HEK293 (cell line): ENCODE results near the gene SIN3A.
A peak's percentile ranks its signal among the peaks of the same experiment; 100 is the strongest.

Source experiments
- BCL11A ChIP-seq: fragments of 450-650 bp; formaldehyde crosslinking; IDR thresholded peaks from 2 replicates; pipeline ENCODE4 v1.5.1; 2016; ENCODE audit warnings: low read depth, missing biosample characterization, missing genetic modification characterization
- BCL6B ChIP-seq: fragments of 450-650 bp; formaldehyde crosslinking; IDR thresholded peaks from 2 replicates; pipeline ENCODE4 v1.5.1; 2017; ENCODE audit warnings: missing biosample characterization, missing genetic modification characterization
- EGR2 ChIP-seq: fragments of 450-650 bp; formaldehyde crosslinking; IDR thresholded peaks from 2 replicates; pipeline ENCODE4 v1.5.1; 2016; ENCODE audit warnings: low read depth, missing biosample characterization, missing genetic modification characterization
- GLIS1 ChIP-seq: fragments of 450-650 bp; formaldehyde crosslinking; IDR thresholded peaks from 2 replicates; pipeline ENCODE4 v1.5.1; 2016; ENCODE audit warnings: missing biosample characterization, missing genetic modification characterization
- KLF1 ChIP-seq: fragments of 450-650 bp; formaldehyde crosslinking; IDR thresholded peaks from 2 replicates; pipeline ENCODE4 v1.5.1; 2016; ENCODE audit warnings: missing biosample characterization, missing genetic modification characterization
- KLF17 ChIP-seq: fragments of 450-650 bp; formaldehyde crosslinking; IDR thresholded peaks from 2 replicates; pipeline ENCODE4 v1.5.1; 2016; ENCODE audit warnings: missing biosample characterization, missing genetic modification characterization
- KLF7 ChIP-seq: fragments of 450-650 bp; formaldehyde crosslinking; IDR thresholded peaks from 2 replicates; pipeline ENCODE4 v1.5.1; 2016; ENCODE audit warnings: missing biosample characterization, missing genetic modification characterization, borderline replicate concordance
- PATZ1 ChIP-seq: fragments of 450-650 bp; formaldehyde crosslinking; IDR thresholded peaks from 2 replicates; pipeline ENCODE4 v1.5.1; 2016; ENCODE audit warnings: missing biosample characterization, missing genetic modification characterization
- PRDM2 ChIP-seq: fragments of 450-650 bp; formaldehyde crosslinking; IDR thresholded peaks from 2 replicates; pipeline ENCODE4 v1.5.1; 2016; ENCODE audit warnings: missing biosample characterization, missing genetic modification characterization, borderline replicate concordance
- REPIN1 ChIP-seq: fragments of 450-650 bp; formaldehyde crosslinking; IDR thresholded peaks from 2 replicates; pipeline ENCODE4 v1.5.1; 2017; ENCODE audit warnings: missing biosample characterization, missing genetic modification characterization, low read depth
- SCRT2 ChIP-seq: fragments of 450-650 bp; formaldehyde crosslinking; IDR thresholded peaks from 2 replicates; pipeline ENCODE4 v1.5.1; 2016; ENCODE audit warnings: missing biosample characterization, missing genetic modification characterization
- TCF7L2 ChIP-seq: IDR thresholded peaks from 2 replicates; pipeline ENCODE4 v1.6.1; 2011; ENCODE audit warnings: low read depth, mild to moderate bottlenecking, inconsistent platforms, low read length, moderate library complexity, borderline replicate concordance
- TRIM28 ChIP-seq: IDR thresholded peaks from 2 replicates; pipeline ENCODE4 v1.6.1; 2011; ENCODE audit warnings: low read length, control low read depth, borderline replicate concordance
- ZBTB11 ChIP-seq: fragments of 450-650 bp; formaldehyde crosslinking; conservative IDR thresholded peaks from 2 replicates; pipeline ENCODE4 v1.5.1; 2016; ENCODE audit warnings: low read depth, missing biosample characterization, missing genetic modification characterization
- ZBTB8A ChIP-seq: fragments of 450-650 bp; formaldehyde crosslinking; IDR thresholded peaks from 2 replicates; pipeline ENCODE4 v1.5.1; 2016; ENCODE audit warnings: missing biosample characterization, missing genetic modification characterization
- ZNF112 ChIP-seq: fragments of 450-650 bp; formaldehyde crosslinking; IDR thresholded peaks from 2 replicates; pipeline ENCODE4 v1.5.0; 2017; ENCODE audit warnings: missing biosample characterization, missing genetic modification characterization
- ZNF221 ChIP-seq: fragments of 450-650 bp; formaldehyde crosslinking; IDR thresholded peaks from 2 replicates; pipeline ENCODE4 v1.5.1; 2017; ENCODE audit warnings: missing biosample characterization, missing genetic modification characterization, borderline replicate concordance
- ZNF248 ChIP-seq: fragments of 450-650 bp; formaldehyde crosslinking; IDR thresholded peaks from 2 replicates; pipeline ENCODE4 v1.5.1; 2017; ENCODE audit warnings: missing biosample characterization, missing genetic modification characterization
- ZNF266 ChIP-seq: fragments of 450-650 bp; formaldehyde crosslinking; IDR thresholded peaks from 2 replicates; pipeline ENCODE4 v1.5.1; 2016; ENCODE audit warnings: missing biosample characterization, missing genetic modification characterization, low read depth
- ZNF433 ChIP-seq: fragments of 450-650 bp; formaldehyde crosslinking; IDR thresholded peaks from 2 replicates; pipeline ENCODE4 v1.5.1; 2016; ENCODE audit warnings: missing biosample characterization, missing genetic modification characterization, low read depth
- ZNF580 ChIP-seq: fragments of 450-650 bp; formaldehyde crosslinking; IDR thresholded peaks from 2 replicates; pipeline ENCODE4 v1.5.1; 2016; ENCODE audit warnings: missing biosample characterization, missing genetic modification characterization
- ZNF600 ChIP-seq: fragments of 450-650 bp; formaldehyde crosslinking; IDR thresholded peaks from 2 replicates; pipeline ENCODE4 v1.5.1; 2016; ENCODE audit warnings: missing biosample characterization, missing genetic modification characterization
- ZNF610 ChIP-seq: fragments of 450-650 bp; formaldehyde crosslinking; IDR thresholded peaks from 2 replicates; pipeline ENCODE4 v1.5.1; 2016; ENCODE audit warnings: missing biosample characterization, missing genetic modification characterization, borderline replicate concordance
- ZNF701 ChIP-seq: fragments of 450-650 bp; formaldehyde crosslinking; IDR thresholded peaks from 2 replicates; pipeline ENCODE4 v1.5.1; 2016; ENCODE audit warnings: missing biosample characterization, missing genetic modification characterization
- ZNF768 ChIP-seq: fragments of 450-650 bp; formaldehyde crosslinking; IDR thresholded peaks from 2 replicates; pipeline ENCODE4 v1.5.1; 2018; ENCODE audit warnings: missing biosample characterization, mild to moderate bottlenecking, missing genetic modification characterization

SIN3A gene

GRCh38 chr15:75455982-75456531 lies 4.6 kb upstream of the SIN3A start (continued):
- no peak for TF ChIP-seq BCL6B
- no peak for TF ChIP-seq ZNF768
- peak; percentile 54 for TF ChIP-seq GLIS1 (tag by site-specific recombination)
- TF ChIP-seq ZNF610 (tag by site-specific recombination): no peak
- no peak for TF ChIP-seq TCF7L2
- no peak for TF ChIP-seq REPIN1 (tag by site-specific recombination)
- peak; percentile 75 for TF ChIP-seq ZBTB11 (tag by site-specific recombination)
- TF ChIP-seq ZNF266 (tag by site-specific recombination): no peak
- no peak for TF ChIP-seq ZNF433
- no peak for TF ChIP-seq ZNF248
- no peak for TF ChIP-seq BCL11A (tag by site-specific recombination)
- peak; percentile 95 for TF ChIP-seq ZNF580
- TF ChIP-seq ZBTB8A (tag by site-specific recombination): 0 out of 2 replicates have a peak, but pooled peaks have one; percentile 15
- no peak for TF ChIP-seq TRIM28
- no peak for TF ChIP-seq ZNF221
- TF ChIP-seq KLF17 (tag by site-specific recombination): peak; percentile 59; the same call in 1 of the 2 replicates
- peak; percentile 73 for TF ChIP-seq PATZ1 (tag by site-specific recombination)
- TF ChIP-seq ZNF600 (tag by site-specific recombination): peak; percentile 95
- TF ChIP-seq ZNF112 (tag by site-specific recombination): no peak
- TF ChIP-seq EGR2 (tag by site-specific recombination): peak; percentile 86
- no peak for TF ChIP-seq KLF1
- no peak for TF ChIP-seq ZNF701 (tag by site-specific recombination)
- TF ChIP-seq SCRT2 (tag by site-specific recombination): peak; percentile 100
- TF ChIP-seq KLF7 (tag by site-specific recombination): no peak
- no peak for TF ChIP-seq PRDM2
